ENCODE results near the gene ENPP3.
A peak's percentile ranks its signal among the peaks of the same experiment; 100 is the strongest.

ENPP3 gene

DNA sequence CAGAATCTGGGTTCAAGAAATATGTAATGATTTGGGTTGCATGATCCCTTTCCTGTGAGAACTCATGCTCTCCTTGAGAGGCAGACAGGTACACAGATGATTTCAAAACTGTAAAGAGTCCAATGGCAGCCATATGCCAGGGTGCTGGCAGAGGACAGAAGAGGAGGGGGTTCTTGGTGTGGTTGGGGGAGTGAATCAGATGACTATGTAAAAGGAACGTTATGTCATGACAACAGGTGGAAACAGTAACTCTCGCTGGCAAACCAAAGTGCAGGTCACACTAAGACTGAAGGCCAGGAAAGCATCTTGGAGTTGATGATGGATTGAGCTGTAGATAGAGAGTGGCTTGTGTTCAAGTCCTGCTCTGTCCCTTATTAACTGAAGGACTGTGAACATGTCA is 43.8 kb downstream of the ENPP3 start:
- H3K27ac ChIP-seq: no peak overlapping the region
- no peaks in the 10 kb centered on the region for H3K36me3 ChIP-seq (replicated peaks)
- no peaks in the 10 kb centered on the region for H3K27me3 ChIP-seq (replicated peaks)
- H3K4me3 ChIP-seq (ENCODE audit: low read depth, low read length): no peak overlapping the region
- in situ Hi-C loops (cut with HindIII; ENCODE audit: low pct_ligation_motif_present, low sequenced_read_pairs): loop anchor here (10.0 kb wide), 1 partner anchor 214 kb away; no protein-coding TSS in a partner anchor
- no peak for DNase-seq
- TF ChIP-seq, protein P1, sequence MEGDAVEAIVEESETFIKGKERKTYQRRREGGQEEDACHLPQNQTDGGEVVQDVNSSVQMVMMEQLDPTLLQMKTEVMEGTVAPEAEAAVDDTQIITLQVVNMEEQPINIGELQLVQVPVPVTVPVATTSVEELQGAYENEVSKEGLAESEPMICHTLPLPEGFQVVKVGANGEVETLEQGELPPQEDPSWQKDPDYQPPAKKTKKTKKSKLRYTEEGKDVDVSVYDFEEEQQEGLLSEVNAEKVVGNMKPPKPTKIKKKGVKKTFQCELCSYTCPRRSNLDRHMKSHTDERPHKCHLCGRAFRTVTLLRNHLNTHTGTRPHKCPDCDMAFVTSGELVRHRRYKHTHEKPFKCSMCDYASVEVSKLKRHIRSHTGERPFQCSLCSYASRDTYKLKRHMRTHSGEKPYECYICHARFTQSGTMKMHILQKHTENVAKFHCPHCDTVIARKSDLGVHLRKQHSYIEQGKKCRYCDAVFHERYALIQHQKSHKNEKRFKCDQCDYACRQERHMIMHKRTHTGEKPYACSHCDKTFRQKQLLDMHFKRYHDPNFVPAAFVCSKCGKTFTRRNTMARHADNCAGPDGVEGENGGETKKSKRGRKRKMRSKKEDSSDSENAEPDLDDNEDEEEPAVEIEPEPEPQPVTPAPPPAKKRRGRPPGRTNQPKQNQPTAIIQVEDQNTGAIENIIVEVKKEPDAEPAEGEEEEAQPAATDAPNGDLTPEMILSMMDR (IDR thresholded peaks at IDR 0.05; ENCODE audit: low read depth, low read length, missing control alignments): no peak

DNA sequence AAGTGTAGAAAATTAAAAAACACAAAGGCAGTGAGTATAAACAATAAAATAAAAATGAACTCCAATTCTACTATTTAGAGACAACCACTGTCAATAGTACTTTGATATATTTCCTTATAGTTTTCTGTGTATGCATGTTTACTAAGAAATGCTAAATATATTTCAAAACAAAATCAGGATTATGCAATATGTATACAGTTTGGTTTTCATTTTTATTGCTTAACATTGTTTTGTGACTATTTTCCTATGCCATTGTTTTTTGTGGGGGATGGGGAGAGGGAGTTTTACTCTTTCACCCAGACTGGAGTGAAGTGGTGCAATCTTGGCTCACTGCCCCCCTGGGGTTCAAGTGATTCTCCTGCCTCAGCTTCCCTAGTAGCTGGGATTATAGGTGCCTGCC is 44.5 kb downstream of the ENPP3 start:
- Histone ChIP-seq H3K4me3 (ENCODE audit: low read depth, low read length) (no peak overlapping the region), H3K27ac (no peak overlapping the region), H3K36me3 (replicated peaks) (no peaks in the 10 kb centered on the region), H3K27me3 (replicated peaks) (no peaks in the 10 kb centered on the region)
- DNase-seq: no peak
- in situ Hi-C loops (cut with HindIII; ENCODE audit: low pct_ligation_motif_present, low sequenced_read_pairs): loop anchor here (10.0 kb wide), 1 partner anchor 213 kb away; no protein-coding TSS in a partner anchor
- TF ChIP-seq, protein P1 (IDR thresholded peaks at IDR 0.05; ENCODE audit: low read depth, low read length, missing control alignments): no peak

GRCh38 chr6:131682442-131682841 is 45.3 kb downstream of the ENPP3 start:
- no peak overlapping the region for H3K27ac ChIP-seq
- TF ChIP-seq, protein P1 (IDR thresholded peaks at IDR 0.05; ENCODE audit: low read depth, low read length, missing control alignments): no peak
- no peaks in the 10 kb centered on the region for H3K36me3 ChIP-seq (replicated peaks)
- in situ Hi-C loops (cut with HindIII; ENCODE audit: low pct_ligation_motif_present, low sequenced_read_pairs): loop anchor here (10.0 kb wide), 1 partner anchor 212 kb away; no protein-coding TSS in a partner anchor
- no peaks in the 10 kb centered on the region for H3K27me3 ChIP-seq (replicated peaks)
- H3K4me3 ChIP-seq (ENCODE audit: low read depth, low read length): no peak overlapping the region
- peak; percentile 36 for DNase-seq

GRCh38 chr6:131683479-131683878 is 46.4 kb downstream of the ENPP3 start:
- Histone ChIP-seq H3K27ac (no peak overlapping the region), H3K36me3 (replicated peaks) (no peaks in the 10 kb centered on the region), H3K4me3 (ENCODE audit: low read depth, low read length) (no peak overlapping the region), H3K27me3 (replicated peaks) (no peaks in the 10 kb centered on the region)
- TF ChIP-seq, protein P1 (IDR thresholded peaks at IDR 0.05; ENCODE audit: low read depth, low read length, missing control alignments): no peak
- in situ Hi-C loops (cut with HindIII; ENCODE audit: low pct_ligation_motif_present, low sequenced_read_pairs): loop anchor here (10.0 kb wide), 1 partner anchor 211 kb away; no protein-coding TSS in a partner anchor
- DNase-seq: no peak

DNA sequence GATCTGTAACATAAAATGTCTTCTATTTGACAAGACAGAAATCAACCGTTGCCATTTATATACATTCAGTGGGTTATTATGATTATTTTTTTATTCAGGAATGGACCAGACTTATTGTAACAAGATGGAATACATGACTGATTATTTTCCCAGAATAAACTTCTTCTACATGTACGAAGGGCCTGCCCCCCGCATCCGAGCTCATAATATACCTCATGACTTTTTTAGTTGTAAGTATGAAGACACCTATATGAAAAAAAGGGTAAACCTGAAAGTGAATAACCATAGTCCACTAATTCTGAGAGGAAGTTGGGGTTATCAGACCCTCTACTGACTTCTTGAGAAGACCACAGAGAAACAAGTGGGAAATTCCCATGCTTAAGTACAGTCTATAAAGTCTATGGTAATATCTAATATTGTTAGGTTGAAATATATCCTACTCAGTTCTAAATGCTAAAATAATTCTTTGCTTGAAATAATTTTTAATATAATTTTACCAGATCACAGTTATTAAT is 48.2 kb downstream of the ENPP3 start:
- Histone ChIP-seq H3K36me3 (replicated peaks) (no peaks in the 10 kb centered on the region), H3K27ac (no peak overlapping the region), H3K4me3 (ENCODE audit: low read depth, low read length) (no peak overlapping the region), H3K27me3 (replicated peaks) (no peaks in the 10 kb centered on the region)
- TF ChIP-seq, protein P1 (IDR thresholded peaks at IDR 0.05; ENCODE audit: low read depth, low read length, missing control alignments): no peak
- in situ Hi-C loops (cut with HindIII; ENCODE audit: low pct_ligation_motif_present, low sequenced_read_pairs): loop anchor here (10.0 kb wide), 1 partner anchor 209 kb away; no protein-coding TSS in a partner anchor
- DNase-seq: no peak

DNA sequence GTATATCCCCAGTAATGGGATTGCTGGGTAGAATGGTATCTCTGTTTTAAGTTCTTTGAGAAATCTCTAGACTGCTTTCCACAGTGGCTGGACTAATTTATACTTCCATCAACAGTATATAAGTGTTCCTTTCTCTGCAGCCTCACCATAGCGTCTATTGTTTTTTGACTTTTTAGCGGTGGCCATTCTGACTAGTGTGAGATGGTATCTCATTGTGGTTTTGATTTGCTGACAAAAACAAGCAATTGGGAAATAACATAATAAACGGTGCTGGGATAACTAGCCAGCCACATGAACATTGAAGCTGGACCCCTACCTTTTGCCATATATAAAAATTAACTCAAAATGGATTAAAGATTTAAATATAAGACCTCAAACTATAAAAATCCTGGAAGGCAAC is 49.9 kb downstream of the ENPP3 start:
- Histone ChIP-seq H3K4me3 (ENCODE audit: low read depth, low read length) (no peak overlapping the region), H3K27me3 (replicated peaks) (no peaks in the 10 kb centered on the region), H3K27ac (no peak overlapping the region), H3K36me3 (replicated peaks) (no peaks in the 10 kb centered on the region)
- no peak for DNase-seq
- TF ChIP-seq, protein P1 (IDR thresholded peaks at IDR 0.05; ENCODE audit: low read depth, low read length, missing control alignments): no peak
- in situ Hi-C loops (cut with HindIII; ENCODE audit: low pct_ligation_motif_present, low sequenced_read_pairs): loop anchor here (10.0 kb wide), 1 partner anchor 208 kb away; no protein-coding TSS in a partner anchor

All from brain microvascular endothelial cell (primary cell).